Stimulated activated CD4-positive, alpha-beta T cell treated with anti-CD3 and anti-CD28 coated beads, Interleukin-4, amount 100 ng/mL, for 4 hours (primary cell): ENCODE data around the gene NTN1.

Experiments used
- DNase-seq, 2 experiments: peaks; one replicate each; pipeline ENCODE4 v3.0.0-alpha.2; 2020

The NTN1 gene

GRCh38 chr17:9291912-9292560 is 270.7 kb downstream of the NTN1 start:
- DNase-seq, result peak; percentile 30 to 50

- DNase-seq, result no peak
Observed at GRCh38 chr17:9292561-9292941, 271.2 kb downstream of the NTN1 start.
